Measurements from ENCODE around the gene SYK.
"Not testable (repeated sequence)": the region's sequence is repeated elsewhere in the genome, so short reads cannot be mapped to it uniquely, and the experiment has no call there.

The SYK gene

GRCh38 chr9:90882991-90883600, 81.5 kb downstream of the SYK start:
- no peak for DNase-seq

- no peak for DNase-seq
These were observed 82.0 kb downstream of the SYK start for GRCh38 chr9:90883661-90884060.

- DNase-seq: no peak
These were observed 82.6 kb downstream of the SYK start for GRCh38 chr9:90884178-90884577.

- DNase-seq: not testable (repeated sequence)
These were observed 85.2 kb downstream of the SYK start for GRCh38 chr9:90886868-90887267.

GRCh38 chr9:90888941-90889340, 87.3 kb downstream of the SYK start:
- DNase-seq: no peak

- peak; percentile 8 for DNase-seq
These were observed 88.7 kb downstream of the SYK start for GRCh38 chr9:90890146-90890810.

- no peak for DNase-seq
These were observed 89.9 kb downstream of the SYK start for GRCh38 chr9:90891308-90892040.

- no peak for DNase-seq
These were observed 91.3 kb downstream of the SYK start for GRCh38 chr9:90892918-90893317.

GRCh38 chr9:90893706-90894105, 92.1 kb downstream of the SYK start:
- DNase-seq: no peak

- peak; percentile 46 for DNase-seq
These were observed 93.5 kb downstream of the SYK start for GRCh38 chr9:90894986-90895687.

- DNase-seq: no peak
These were observed 94.2 kb downstream of the SYK start for GRCh38 chr9:90895786-90896185.

GRCh38 chr9:90896231-90896630, 94.6 kb downstream of the SYK start:
- DNase-seq: no peak

- peak; percentile 10 for DNase-seq
These were observed 96.6 kb downstream of the SYK start for GRCh38 chr9:90898228-90898627.

- no peak for DNase-seq
These were observed 97.7 kb downstream of the SYK start for GRCh38 chr9:90899287-90899686.

- no peak for DNase-seq
These were observed 98.5 kb downstream of the SYK start for GRCh38 chr9:90900130-90900529.

- DNase-seq: no peak
These were observed 100.3 kb downstream of the SYK start for GRCh38 chr9:90901933-90902332.

- no peak for DNase-seq
These were observed 102.3 kb downstream of the SYK start for GRCh38 chr9:90903766-90904424.

- DNase-seq: no peak
These were observed 103.3 kb downstream of the SYK start for GRCh38 chr9:90904706-90905478.

- DNase-seq: no peak
These were observed 104.2 kb downstream of the SYK start for GRCh38 chr9:90905822-90906221.

- no peak for DNase-seq
These were observed 104.9 kb downstream of the SYK start for GRCh38 chr9:90906316-90907055.

- no peak for DNase-seq
These were observed 105.4 kb downstream of the SYK start for GRCh38 chr9:90907056-90907445.

GRCh38 chr9:90907790-90908189, 106.2 kb downstream of the SYK start:
- DNase-seq: no peak
